Vagina (tissue), 2 donors: ENCODE data around the gene EML1. TPM values are rescaled to one million over a fixed set of nuclear protein-coding genes. Genes with fewer than 3 reads are reported as not detected.

Experiments
- DNase-seq, 2 donors: peaks; one replicate each; pipeline ENCODE4 v3.0.0-alpha.2; 2017; ENCODE audit errors: extremely low spot score in 2 of 2
- H3K27ac ChIP-seq: fragments of 200-600 bp; sonication (generic); one replicate; pipeline ENCODE4 v1.5.1; 2019
- H3K27me3 ChIP-seq: fragments of 200-600 bp; sonication (generic); one replicate; pipeline ENCODE4 v1.5.1; 2019
- H3K36me3 ChIP-seq, 2 donors: fragments of 200-600 bp; sonication (generic); one replicate each; pipeline ENCODE4 v1.5.1; 2017 to 2019
- H3K4me1 ChIP-seq: fragments of 200-600 bp; sonication (generic); one replicate; pipeline ENCODE4 v1.5.1; 2019
- H3K4me3 ChIP-seq, 2 donors: fragments of 200-600 bp; sonication (generic); 1 replicate in 1 of 2; 2 replicates in 1 of 2; pipeline ENCODE4 v1.5.1; 2016 to 2019
- H3K9me3 ChIP-seq: fragments of 200-600 bp; sonication (generic); one replicate; pipeline ENCODE4 v1.5.1; 2019
- POLR2A ChIP-seq, 2 donors: fragments of 450-650 bp; IDR thresholded peaks; one replicate each; pipeline ENCODE4 v1.6.1; 2017; ENCODE audit warnings: antibody characterized with exemption in 2 of 2, mild to moderate bottlenecking in 2 of 2, moderate library complexity in 2 of 2
- POLR2AphosphoS5 ChIP-seq, 2 donors: sonication (generic); formaldehyde crosslinking; IDR thresholded peaks; one replicate each; pipeline ENCODE4 v1.9.0; 2017; ENCODE audit warnings: antibody characterized with exemption in 2 of 2, mild to moderate bottlenecking in 2 of 2, low read depth in 1 of 2; ENCODE audit not compliant: insufficient read depth in 1 of 2
- intact Hi-C: fragments of 100-400 bp; cut with DNase I; formaldehyde crosslinking; loops from one replicate; pipeline ENCODE4 v1.15.1; 2023
- total RNA-seq: library from RNA; depleted of rRNA; stranded (reverse); fragments of >200 nt; gene quantifications from one replicate; pipeline ENCODE4 v1.2.3, GENCODE V29; 2016
- TF ChIP-seq, protein P1 (sequence below), 3 experiments: fragments of 450-650 bp in 2 of 3; fragments of 200-600 bp in 1 of 3; sonication (generic) in 1 of 3; IDR thresholded peaks; one replicate each; pipeline ENCODE4 v1.5.1; 2017 to 2019; ENCODE audit warnings: antibody characterized with exemption in 3 of 3, mild to moderate bottlenecking in 2 of 3, moderate library complexity in 2 of 3

Gene EML1
- total RNA-seq, 1 donor from 2014 or later, result 32.7 TPM

DNA sequence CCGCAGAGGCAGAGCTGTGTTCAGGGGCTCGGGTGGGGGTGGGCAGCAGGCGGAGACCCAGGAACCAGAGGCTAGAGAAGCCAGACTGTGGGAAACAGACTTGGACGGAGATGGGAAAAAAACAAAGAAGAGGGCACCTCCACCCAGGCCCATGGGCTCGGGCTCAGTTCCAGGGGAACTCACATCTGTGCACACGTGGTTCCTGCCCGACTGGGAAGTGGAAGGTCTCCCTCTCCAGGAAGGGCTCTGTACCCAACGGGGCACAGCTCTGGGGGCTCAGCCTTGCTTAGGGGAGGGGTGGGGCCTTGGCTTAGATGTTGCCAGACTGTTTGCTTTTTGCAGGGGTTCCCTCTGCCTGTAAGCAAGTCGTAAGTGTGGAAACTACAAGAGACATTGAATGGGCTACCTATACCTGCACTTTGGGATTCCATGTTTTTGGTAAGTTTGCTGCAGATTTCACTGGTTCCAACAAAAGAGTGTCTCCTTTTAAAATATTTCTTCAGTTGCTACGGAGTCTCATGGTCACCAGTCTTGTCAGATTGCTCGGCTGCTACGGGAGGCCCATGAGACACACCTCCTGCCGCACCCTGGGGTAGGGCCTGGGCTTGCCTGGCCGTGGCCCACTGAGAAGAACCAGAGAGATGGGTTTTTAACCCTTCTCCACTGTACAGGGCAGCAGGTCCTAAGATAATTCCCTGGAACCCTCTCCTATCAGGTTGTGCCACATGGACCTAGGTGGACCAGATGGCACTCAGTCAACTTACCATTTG is 144.4 kb downstream of the EML1 start:
- TF ChIP-seq POLR2A (IDR thresholded peaks at IDR 0.05) (no peak), POLR2AphosphoS5 (IDR thresholded peaks at IDR 0.05; ENCODE audit: insufficient read depth in 1 of 2, low read depth in 1 of 2) (no peak)
- TF ChIP-seq, protein P1, sequence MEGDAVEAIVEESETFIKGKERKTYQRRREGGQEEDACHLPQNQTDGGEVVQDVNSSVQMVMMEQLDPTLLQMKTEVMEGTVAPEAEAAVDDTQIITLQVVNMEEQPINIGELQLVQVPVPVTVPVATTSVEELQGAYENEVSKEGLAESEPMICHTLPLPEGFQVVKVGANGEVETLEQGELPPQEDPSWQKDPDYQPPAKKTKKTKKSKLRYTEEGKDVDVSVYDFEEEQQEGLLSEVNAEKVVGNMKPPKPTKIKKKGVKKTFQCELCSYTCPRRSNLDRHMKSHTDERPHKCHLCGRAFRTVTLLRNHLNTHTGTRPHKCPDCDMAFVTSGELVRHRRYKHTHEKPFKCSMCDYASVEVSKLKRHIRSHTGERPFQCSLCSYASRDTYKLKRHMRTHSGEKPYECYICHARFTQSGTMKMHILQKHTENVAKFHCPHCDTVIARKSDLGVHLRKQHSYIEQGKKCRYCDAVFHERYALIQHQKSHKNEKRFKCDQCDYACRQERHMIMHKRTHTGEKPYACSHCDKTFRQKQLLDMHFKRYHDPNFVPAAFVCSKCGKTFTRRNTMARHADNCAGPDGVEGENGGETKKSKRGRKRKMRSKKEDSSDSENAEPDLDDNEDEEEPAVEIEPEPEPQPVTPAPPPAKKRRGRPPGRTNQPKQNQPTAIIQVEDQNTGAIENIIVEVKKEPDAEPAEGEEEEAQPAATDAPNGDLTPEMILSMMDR (IDR thresholded peaks at IDR 0.05), result no peak
- H3K27ac ChIP-seq, result no peak overlapping the region
- no peaks in the 10 kb centered on the region for H3K27me3 ChIP-seq
- H3K4me3 ChIP-seq, result no peak overlapping the region
- H3K36me3 ChIP-seq, result peaks cover 0 to 13% of the 10 kb centered on the region in 2 donors
- H3K9me3 ChIP-seq, result no peaks in the 10 kb centered on the region
- H3K4me1 ChIP-seq, result peaks cover 7% of the 10 kb centered on the region
- intact Hi-C loops, result no loop called here
- no peak for DNase-seq

DNA sequence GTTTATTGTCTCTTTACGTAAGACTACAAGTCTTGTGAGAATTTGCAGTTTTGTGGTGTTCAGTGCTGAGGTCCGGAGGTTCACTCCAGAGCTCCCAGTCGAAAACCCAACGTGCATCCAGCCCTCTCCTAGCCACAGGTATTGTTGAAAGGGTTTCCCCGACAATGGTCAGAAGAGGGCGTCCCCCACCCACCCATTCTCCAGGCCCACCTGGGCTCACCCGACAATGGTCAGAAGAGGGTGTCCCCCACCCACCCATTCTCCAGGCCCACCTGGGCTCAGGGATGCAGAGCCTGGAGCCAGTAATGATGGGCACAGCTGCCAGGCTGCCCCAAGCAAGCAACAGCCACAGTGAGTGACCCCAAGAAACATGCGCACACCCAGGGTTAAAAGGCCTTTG is 145.2 kb downstream of the EML1 start:
- intact Hi-C loops, result no loop called here
- Histone ChIP-seq H3K9me3 (no peaks in the 10 kb centered on the region), H3K36me3 (peaks cover 0 to 20% of the 10 kb centered on the region in 2 donors), H3K27me3 (no peaks in the 10 kb centered on the region), H3K4me1 (peaks cover 7% of the 10 kb centered on the region), H3K27ac (no peak overlapping the region), H3K4me3 (no peak overlapping the region)
- TF ChIP-seq, protein P1 (IDR thresholded peaks at IDR 0.05), result no peak
- no peak for TF ChIP-seq POLR2A (IDR thresholded peaks at IDR 0.05)
- TF ChIP-seq POLR2AphosphoS5 (IDR thresholded peaks at IDR 0.05; ENCODE audit: insufficient read depth in 1 of 2, low read depth in 1 of 2), result no peak
- DNase-seq, result no peak

DNA sequence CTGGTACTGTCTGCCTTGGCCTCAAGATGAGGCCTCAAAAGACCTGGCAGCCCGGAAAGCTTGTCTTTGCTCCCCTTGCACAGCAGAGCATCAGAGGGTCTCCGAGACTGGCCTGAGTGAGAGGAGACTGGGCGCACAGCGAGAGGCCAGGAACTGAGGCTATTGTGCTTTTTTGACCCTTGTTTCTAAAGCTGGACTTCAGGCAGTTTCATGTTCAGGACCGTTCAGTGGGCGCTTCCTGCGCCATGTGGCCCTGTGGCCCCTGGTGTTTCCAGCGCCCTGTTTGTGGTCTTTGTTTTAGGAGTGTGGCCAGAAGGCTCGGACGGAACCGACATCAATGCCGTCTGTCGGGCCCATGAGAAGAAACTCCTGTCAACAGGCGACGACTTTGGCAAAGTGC is 145.7 kb downstream of the EML1 start:
- no peak for DNase-seq
- TF ChIP-seq POLR2AphosphoS5 (IDR thresholded peaks at IDR 0.05; ENCODE audit: insufficient read depth in 1 of 2, low read depth in 1 of 2) (no peak), POLR2A (IDR thresholded peaks at IDR 0.05) (no peak)
- TF ChIP-seq, protein P1 (IDR thresholded peaks at IDR 0.05), result no peak
- Histone ChIP-seq H3K4me3 (no peak overlapping the region), H3K4me1 (peaks cover 7% of the 10 kb centered on the region), H3K36me3 (peaks cover 0 to 20% of the 10 kb centered on the region in 2 donors), H3K27me3 (no peaks in the 10 kb centered on the region), H3K27ac (no peak overlapping the region), H3K9me3 (no peaks in the 10 kb centered on the region)
- intact Hi-C loops, result no loop called here

DNA sequence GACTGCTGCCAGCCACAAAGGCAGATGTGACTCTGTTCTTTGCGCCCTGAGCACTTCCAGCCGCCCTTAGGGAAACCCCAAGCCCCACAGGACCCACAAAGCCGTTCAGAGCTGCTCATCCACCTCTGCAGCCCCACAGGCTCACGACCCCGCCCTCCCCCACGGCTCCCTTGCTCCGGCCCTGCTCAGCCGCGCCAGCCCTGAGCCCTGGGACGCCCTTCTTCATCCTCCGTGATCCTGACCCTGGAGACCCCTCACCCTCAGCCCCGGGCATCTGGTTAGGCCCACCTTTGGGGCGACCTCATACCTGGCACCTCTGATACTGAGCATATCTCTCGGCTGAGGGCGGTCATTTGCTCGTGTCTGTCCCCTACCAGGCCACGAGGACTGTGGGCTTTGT is 146.2 kb downstream of the EML1 start:
- intact Hi-C loops, result no loop called here
- Histone ChIP-seq H3K36me3 (peaks cover 0 to 20% of the 10 kb centered on the region in 2 donors), H3K4me1 (peaks cover 7% of the 10 kb centered on the region), H3K27me3 (no peaks in the 10 kb centered on the region), H3K9me3 (no peaks in the 10 kb centered on the region), H3K4me3 (no peak overlapping the region), H3K27ac (no peak overlapping the region)
- DNase-seq, result no peak
- TF ChIP-seq POLR2A (IDR thresholded peaks at IDR 0.05), result no peak
- TF ChIP-seq POLR2AphosphoS5 (IDR thresholded peaks at IDR 0.05; ENCODE audit: insufficient read depth in 1 of 2, low read depth in 1 of 2), result no peak
- TF ChIP-seq, protein P1 (IDR thresholded peaks at IDR 0.05), result no peak

DNA sequence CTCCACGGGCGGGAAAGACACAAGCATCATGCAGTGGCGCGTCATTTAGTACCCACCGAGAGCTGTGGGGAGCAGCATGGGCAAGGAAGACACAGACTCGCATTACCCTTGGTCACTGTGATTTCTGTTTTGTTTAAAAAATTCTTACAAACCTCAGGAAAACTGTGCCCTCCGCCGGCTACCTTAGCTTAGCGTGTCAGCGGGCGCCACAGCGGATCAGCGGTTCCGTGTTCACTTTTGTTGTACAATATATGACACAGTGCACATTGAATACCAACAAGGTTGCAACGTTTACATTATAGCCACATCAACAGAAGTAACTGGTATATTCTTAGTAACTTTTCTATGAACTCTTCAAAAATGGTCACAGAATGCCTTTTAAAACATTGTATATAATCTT is 146.9 kb downstream of the EML1 start:
- peaks cover 0 to 20% of the 10 kb centered on the region in 2 donors for H3K36me3 ChIP-seq

More for the DNA sequence above, 146.9 kb downstream of the EML1 start:
- Histone ChIP-seq H3K27ac (no peak overlapping the region), H3K4me3 (no peak overlapping the region), H3K4me1 (peaks cover 7% of the 10 kb centered on the region), H3K9me3 (no peaks in the 10 kb centered on the region), H3K27me3 (no peaks in the 10 kb centered on the region)
- DNase-seq, result no peak
- TF ChIP-seq, protein P1 (IDR thresholded peaks at IDR 0.05), result no peak
- TF ChIP-seq POLR2AphosphoS5 (IDR thresholded peaks at IDR 0.05; ENCODE audit: insufficient read depth in 1 of 2, low read depth in 1 of 2) (no peak), POLR2A (IDR thresholded peaks at IDR 0.05) (no peak)
- intact Hi-C loops, result no loop called here
